Caki2 (cell line): ENCODE results near the gene VCL. TPM values are rescaled to one million over a fixed set of nuclear protein-coding genes. Genes with fewer than 3 reads are reported as not detected.

Experiments
- DNase-seq: peaks from one replicate; pipeline ENCODE4 v3.0.0-alpha.2; 2015; ENCODE audit warnings: low read depth
- in situ Hi-C: cut with HindIII; loops from 2 replicates; pipeline ENCODE4 v1.10.0; 2016; ENCODE audit warnings: low sequenced_read_pairs, low pct_unique_long_range_greater_than_20kb, mixed read lengths
- total RNA-seq: library from RNA; depleted of rRNA; stranded (reverse); fragments of >200 nt; shearing (Covaris generic); gene quantifications from 2 replicates; pipeline ENCODE4 v1.2.3, GENCODE V29; 2014; ENCODE audit warnings: low replicate concordance

VCL gene
- total RNA-seq, 1 experiment from 2014 or later: 96.6 TPM

DNA sequence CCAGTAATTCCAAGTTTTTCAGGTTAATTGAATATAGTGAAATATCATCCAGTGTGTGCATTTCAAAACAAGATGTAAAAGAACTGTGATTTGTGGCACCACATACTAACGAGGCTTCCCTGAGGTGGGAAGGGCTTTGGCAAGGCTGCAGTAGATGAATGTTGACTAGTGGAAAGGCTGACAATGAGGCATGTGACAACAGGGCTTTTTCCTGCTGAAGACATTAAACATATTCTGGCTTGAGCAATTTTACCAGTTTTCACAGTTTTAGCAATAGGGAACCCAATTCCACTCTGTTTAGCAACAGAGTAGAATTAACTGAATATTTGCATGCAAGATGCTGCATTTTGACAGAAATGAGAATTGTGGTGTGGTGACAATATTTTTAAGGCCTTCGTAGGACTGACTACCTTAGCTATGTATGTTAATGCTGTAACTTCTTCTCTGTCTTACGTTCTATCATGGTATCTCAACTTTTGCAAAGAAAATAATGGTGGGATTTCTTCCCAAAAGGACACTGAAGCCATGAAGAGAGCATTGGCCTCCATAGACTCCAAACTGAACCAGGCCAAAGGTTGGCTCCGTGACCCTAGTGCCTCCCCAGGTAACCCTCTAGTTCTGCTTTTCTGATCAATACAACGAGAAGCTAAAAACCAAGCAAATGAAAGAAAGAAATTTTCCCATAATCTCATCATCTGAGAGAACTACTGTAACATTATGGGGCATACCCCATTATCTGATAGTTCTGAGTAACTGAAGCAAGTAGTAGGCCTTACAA, 84.2 kb downstream of the VCL start:
- DNase-seq: no peak
- in situ Hi-C loops: no loop called here

DNA sequence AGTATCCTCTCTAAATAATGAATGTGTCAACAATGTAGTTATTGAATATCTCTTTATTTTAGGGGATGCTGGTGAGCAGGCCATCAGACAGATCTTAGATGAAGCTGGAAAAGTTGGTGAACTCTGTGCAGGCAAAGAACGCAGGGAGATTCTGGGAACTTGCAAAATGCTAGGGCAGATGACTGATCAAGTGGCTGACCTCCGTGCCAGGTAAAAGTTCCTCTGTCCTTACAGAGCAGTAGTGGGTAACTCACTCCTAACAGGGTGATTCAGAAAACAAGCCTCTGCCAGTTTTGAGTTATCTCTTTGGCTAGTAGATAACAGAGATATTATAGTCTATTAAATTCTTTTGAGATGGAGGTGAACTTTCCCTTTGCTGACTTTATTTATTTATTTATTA, 85.4 kb downstream of the VCL start:
- in situ Hi-C loops: no loop called here
- no peak for DNase-seq

GRCh38 chr10:74084955-74085354, 87.0 kb downstream of the VCL start:
- in situ Hi-C loops: no loop called here
- DNase-seq: no peak

DNA sequence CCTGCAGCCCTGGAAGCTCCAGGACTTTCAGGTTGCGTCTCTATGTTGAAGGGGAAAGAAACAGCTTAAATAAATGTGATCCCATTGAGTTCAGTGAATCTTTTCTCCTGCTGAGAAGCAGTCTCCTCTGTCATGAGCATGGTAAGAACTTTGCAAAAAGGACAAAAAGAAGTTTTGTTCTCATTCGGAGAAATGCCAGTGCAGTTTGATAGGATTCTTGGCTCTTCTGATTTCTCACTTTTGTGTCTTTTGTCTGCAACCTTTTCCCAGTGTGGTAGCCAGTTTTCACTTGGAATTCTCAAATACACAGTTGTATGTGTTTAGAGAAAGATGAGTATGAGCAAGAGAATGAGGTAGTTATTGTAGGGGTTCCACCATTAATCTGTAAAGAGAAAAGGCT, 88.4 kb downstream of the VCL start:
- no peak for DNase-seq
- in situ Hi-C loops: no loop called here

- DNase-seq: no peak
- in situ Hi-C loops: no loop called here
Observed at GRCh38 chr10:74088722-74089121, 90.8 kb downstream of the VCL start.

DNA sequence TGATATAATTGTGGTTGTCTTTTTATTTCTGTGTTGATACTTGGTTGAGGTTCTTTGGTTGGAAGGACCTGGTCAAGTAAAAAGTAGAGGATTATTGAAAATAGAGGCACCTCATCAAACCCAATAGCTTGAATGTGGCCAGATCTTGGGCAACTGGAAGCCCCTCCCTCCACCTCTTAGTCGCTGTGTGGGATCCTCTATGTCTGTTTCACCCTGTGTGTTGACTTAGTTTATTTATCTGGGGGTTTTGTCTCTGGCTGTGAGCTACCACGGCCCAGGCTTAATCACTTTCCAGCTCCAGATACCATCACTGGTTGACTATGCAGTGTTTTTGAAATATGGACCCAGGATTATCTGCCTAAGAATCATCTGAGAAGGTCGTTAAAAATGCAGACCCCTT, 94.5 kb downstream of the VCL start:
- in situ Hi-C loops: no loop called here
- no peak for DNase-seq

GRCh38 chr10:74093530-74094164, 95.7 kb downstream of the VCL start:
- no peak for DNase-seq
- in situ Hi-C loops: no loop called here

GRCh38 chr10:74094231-74094630, 96.3 kb downstream of the VCL start:
- DNase-seq: no peak
- in situ Hi-C loops: no loop called here

- no peak for DNase-seq
Observed at GRCh38 chr10:74096777-74097176, 98.9 kb downstream of the VCL start.

DNA sequence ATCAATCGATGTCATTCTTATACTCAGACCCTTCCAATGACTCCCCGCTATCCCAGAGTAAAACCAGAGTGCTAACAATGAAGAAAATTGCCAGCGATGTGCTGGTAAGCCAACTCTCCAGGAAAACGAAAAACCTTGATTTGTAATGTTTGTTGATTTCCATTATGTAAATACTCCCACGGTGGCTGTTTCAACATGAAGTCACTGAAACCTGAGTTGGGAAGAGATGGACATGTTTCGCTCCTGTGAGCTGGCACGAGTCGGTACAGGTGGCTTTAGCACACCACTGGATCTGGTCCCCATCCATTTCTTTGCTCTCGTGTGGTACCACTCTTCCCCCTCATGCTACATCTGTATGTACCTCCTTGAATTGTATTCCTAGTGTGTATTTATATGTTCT, 99.9 kb downstream of the VCL start:
- in situ Hi-C loops: no loop called here

More at GRCh38 chr10:74096777-74097176, 98.9 kb downstream of the VCL start:
- in situ Hi-C loops: no loop called here

DNA sequence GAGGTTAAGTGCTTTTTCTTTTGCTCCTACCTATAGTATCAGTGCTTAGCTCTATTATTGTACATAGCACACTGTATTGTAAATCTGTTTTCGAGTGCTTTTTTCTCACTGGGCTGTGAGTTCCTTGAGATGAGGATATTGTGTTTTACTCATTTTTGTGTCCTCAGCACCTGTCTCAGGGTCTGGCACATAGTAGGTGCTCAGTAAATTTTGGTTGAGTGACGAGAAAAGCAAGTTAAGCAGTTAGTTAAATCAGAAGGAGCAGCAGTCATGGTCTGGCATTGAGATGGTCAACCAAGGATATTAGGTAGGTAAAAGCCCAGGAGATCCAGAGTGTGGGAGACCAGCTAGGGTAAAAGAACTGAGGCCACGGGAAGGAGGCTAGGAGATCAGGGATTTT, 101.5 kb downstream of the VCL start:
- in situ Hi-C loops: no loop called here
- DNase-seq: no peak

More for the DNA sequence above, 99.9 kb downstream of the VCL start:
- DNase-seq: no peak

DNA sequence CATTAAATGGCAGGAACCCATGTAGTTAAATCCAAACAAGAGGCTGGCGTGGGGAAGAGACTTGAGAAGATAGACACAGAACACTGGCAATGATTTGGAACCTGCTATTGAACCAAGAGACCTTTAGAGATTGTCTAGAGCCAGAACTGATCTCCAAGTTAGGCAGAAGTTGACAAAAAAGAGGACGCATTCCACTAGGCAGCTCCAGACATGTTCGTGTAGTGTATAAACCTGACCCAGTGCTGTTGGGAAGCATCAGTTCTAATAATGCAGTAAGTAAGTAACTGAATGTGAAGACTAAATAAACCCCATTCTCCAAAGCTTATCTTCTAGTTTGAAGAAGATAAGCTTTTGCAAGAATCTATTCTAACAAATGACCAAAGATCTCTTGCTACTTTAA, 101.9 kb downstream of the VCL start:
- in situ Hi-C loops: no loop called here
- no peak for DNase-seq

DNA sequence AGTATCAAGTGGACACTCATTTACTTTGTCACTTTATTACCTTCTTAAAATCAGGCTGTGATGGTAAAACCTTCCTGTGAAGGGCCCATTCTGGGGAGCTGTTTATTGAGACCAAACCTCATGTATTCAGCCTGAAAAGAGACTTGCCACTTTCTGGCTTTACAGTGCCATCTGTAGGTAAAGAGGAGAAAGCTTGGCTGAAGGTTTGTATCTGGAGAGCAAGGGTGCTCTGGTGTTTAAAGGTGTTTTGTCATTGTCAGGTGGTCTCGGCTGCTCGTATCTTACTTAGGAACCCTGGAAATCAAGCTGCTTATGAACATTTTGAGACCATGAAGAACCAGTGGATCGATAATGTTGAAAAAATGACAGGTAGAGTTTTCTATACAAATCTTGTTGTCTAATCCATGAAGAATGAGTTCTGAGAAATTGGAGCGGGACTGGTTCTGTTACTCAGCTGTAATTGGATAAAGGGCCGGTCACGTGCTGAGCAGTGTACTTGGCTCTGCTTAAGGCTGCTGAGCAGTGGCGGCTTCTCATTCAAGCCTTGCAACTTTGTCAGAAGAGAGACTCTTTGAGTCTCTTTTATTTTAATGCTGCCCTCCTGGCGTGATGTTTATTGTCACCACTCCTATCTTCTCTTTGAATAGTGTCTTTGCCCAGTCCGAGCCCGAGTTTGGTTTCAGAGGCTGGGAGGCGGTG, 105.8 kb downstream of the VCL start:
- in situ Hi-C loops: no loop called here
- peak; percentile 34 for DNase-seq

GRCh38 chr10:74104480-74104879, 106.6 kb downstream of the VCL start:
- in situ Hi-C loops: no loop called here
- DNase-seq: no peak

DNA sequence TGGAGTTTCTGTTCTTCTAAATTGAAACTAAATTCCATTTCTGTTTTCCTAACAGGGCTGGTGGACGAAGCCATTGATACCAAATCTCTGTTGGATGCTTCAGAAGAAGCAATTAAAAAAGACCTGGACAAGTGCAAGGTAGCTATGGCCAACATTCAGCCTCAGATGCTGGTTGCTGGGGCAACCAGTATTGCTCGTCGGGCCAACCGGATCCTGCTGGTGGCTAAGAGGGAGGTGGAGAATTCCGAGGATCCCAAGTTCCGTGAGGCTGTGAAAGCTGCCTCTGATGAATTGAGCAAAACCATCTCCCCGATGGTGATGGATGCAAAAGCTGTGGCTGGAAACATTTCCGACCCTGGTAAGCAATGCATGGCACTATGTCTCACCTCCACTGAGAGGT, 107.1 kb downstream of the VCL start:
- in situ Hi-C loops: no loop called here
- no peak for DNase-seq

- in situ Hi-C loops: no loop called here
Observed at GRCh38 chr10:74107391-74107790, 109.5 kb downstream of the VCL start.

DNA sequence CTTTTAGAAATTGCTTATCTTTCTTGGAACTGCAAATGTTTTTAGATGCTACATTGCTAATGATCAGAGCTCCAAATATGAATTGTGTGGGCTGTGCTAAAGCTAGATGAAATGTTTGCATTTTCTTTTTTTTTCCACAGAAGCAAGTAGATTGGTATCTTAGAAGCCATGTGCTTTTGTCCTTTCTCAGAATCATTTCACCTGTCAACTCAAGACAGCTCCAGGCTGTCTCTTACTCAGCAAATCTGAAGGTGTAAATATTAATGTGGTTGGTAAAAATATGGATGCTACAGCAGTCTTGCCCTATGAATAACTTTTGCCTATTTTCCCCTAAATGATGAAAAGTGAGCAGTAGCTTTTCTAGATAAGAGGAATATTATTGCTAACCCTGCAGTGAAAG, 111.5 kb downstream of the VCL start:
- no peak for DNase-seq

More at GRCh38 chr10:74107391-74107790, 109.5 kb downstream of the VCL start:
- DNase-seq: no peak

DNA sequence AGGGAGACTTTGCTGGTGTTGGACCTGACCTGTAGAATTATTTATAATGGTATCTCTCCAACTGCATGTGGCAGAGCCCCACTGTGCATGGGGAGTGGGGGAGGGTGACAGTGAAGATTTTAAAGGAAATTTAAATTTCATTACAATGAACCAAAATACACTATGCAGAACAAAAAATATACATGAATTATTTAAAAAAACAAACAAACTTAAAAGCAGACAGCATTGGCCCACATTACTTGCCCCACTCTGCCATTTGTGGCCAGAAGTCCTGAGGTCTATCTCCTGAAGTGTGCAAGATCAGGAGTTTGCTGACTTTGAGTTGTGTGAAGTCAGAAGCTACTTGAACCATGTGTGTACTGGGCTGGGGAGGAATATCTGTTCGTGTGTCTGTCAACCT, 112.2 kb downstream of the VCL start:
- DNase-seq: no peak
- in situ Hi-C loops: no loop called here

More for the DNA sequence above, 111.5 kb downstream of the VCL start:
- in situ Hi-C loops: no loop called here

- DNase-seq: no peak
- in situ Hi-C loops: no loop called here
Observed at GRCh38 chr10:74111799-74112198, 113.9 kb downstream of the VCL start.
